Esophagus squamous epithelium (tissue), 4 donors: ENCODE results near the gene RRAD.

Source experiments
- POLR2A ChIP-seq, 4 donors: fragments of 450-650 bp; IDR thresholded peaks; one replicate each; pipeline ENCODE4 v1.6.1; 2017; ENCODE audit warnings: antibody characterized with exemption in 4 of 4, mild to moderate bottlenecking in 4 of 4, moderate library complexity in 3 of 4
- TF ChIP-seq, protein P1 (sequence below), 6 experiments: fragments of 450-650 bp in 4 of 6; fragments of 200-600 bp in 2 of 6; sonication (generic) in 2 of 6; IDR thresholded peaks; one replicate each; pipeline ENCODE4 v1.5.1; 2016 to 2019; ENCODE audit warnings: antibody characterized with exemption in 6 of 6, mild to moderate bottlenecking in 4 of 6, moderate library complexity in 4 of 6

DNA sequence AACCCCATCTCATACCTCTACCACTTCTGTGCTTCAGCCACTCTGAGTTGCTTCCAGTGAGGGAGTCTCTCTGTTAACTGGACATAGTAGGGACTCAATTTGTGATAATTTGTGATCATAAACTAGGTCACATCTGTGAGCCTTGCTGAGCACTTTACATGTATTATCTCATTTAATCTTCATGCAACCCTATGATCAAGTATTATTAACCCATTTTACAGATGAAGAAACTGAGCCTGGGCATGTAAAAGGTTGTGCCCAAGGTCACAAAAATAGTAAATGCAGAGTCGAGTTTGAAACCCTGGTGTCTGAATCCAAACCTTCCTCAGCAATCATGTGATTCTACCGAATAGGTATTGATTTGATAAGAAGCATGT is 26.4 kb downstream of the RRAD start:
- TF ChIP-seq, protein P1, sequence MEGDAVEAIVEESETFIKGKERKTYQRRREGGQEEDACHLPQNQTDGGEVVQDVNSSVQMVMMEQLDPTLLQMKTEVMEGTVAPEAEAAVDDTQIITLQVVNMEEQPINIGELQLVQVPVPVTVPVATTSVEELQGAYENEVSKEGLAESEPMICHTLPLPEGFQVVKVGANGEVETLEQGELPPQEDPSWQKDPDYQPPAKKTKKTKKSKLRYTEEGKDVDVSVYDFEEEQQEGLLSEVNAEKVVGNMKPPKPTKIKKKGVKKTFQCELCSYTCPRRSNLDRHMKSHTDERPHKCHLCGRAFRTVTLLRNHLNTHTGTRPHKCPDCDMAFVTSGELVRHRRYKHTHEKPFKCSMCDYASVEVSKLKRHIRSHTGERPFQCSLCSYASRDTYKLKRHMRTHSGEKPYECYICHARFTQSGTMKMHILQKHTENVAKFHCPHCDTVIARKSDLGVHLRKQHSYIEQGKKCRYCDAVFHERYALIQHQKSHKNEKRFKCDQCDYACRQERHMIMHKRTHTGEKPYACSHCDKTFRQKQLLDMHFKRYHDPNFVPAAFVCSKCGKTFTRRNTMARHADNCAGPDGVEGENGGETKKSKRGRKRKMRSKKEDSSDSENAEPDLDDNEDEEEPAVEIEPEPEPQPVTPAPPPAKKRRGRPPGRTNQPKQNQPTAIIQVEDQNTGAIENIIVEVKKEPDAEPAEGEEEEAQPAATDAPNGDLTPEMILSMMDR (IDR thresholded peaks at IDR 0.05), result no peak
- TF ChIP-seq POLR2A (IDR thresholded peaks at IDR 0.05), result no peak
